ENCODE results near the gene SPIRE2.
A peak's percentile ranks its signal among the peaks of the same experiment; 100 is the strongest.
"Not testable (repeated sequence)": the region's sequence is repeated elsewhere in the genome, so short reads cannot be mapped to it uniquely, and the experiment has no call there.

SPIRE2 gene

DNA sequence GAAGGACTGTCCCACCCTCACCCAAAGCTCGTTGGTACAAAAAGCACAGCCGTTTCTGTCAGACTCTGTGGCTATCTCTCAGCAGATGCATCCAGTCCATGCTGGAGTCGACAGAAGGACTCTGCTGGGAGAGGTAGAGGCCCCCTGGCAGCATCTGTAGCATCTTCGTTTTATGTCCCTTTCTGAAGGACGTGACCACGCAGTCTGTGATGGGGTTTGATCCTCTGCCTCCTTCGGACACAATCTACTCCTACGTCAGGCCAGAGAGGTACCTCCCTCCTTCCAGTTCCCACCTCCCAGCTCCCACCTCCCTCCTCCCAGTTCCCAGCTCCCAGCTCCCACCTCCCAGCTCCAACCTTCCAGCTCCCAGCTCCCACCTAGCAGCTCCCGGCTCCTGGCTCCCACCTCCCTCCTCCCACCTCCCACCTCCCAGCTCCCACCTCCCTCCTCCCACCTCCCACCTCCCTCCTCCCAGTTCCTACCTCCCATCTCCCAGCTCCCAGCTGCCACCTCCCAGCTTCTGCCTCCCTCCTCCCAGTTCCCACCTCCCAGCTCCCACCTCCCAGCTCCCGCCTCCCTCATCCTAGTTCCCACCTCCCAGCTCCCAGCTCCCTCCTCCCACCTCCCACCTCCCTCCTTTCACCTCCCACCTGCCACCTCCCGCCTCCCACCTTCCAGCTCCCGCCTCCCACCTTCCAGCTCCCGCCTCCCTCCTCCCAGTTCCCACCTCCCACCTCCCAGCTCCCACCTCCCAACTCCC lies 79.0 kb downstream of the SPIRE2 start:
- no peak for DNase-seq
- in situ Hi-C loops (cut with MboI; ENCODE audit: low pct_unique_long_range_greater_than_20kb, low sequenced_read_pairs): no loop called here

DNA sequence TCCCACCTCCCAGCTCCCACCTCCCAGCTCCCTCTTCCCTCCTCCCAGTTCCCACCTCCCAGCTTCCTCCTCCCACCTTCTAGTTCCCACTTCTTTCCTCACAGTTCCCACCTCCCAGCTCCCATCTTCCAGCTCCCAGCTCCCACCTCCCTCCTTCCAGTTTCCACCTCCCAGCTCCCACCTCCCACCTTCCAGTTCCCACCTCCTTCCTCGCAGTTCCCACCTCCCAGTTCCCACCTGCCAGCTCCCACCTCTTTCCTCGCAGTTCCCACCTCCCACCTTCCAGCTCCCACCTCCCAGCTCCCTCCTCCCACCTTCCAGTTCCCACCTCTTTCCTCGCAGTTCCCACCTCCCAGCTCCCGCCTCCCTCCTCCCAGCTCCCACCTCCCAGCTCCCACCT lies 80.0 kb downstream of the SPIRE2 start:
- in situ Hi-C loops (cut with MboI; ENCODE audit: low pct_unique_long_range_greater_than_20kb, low sequenced_read_pairs): no loop called here
- DNase-seq: no peak

DNA sequence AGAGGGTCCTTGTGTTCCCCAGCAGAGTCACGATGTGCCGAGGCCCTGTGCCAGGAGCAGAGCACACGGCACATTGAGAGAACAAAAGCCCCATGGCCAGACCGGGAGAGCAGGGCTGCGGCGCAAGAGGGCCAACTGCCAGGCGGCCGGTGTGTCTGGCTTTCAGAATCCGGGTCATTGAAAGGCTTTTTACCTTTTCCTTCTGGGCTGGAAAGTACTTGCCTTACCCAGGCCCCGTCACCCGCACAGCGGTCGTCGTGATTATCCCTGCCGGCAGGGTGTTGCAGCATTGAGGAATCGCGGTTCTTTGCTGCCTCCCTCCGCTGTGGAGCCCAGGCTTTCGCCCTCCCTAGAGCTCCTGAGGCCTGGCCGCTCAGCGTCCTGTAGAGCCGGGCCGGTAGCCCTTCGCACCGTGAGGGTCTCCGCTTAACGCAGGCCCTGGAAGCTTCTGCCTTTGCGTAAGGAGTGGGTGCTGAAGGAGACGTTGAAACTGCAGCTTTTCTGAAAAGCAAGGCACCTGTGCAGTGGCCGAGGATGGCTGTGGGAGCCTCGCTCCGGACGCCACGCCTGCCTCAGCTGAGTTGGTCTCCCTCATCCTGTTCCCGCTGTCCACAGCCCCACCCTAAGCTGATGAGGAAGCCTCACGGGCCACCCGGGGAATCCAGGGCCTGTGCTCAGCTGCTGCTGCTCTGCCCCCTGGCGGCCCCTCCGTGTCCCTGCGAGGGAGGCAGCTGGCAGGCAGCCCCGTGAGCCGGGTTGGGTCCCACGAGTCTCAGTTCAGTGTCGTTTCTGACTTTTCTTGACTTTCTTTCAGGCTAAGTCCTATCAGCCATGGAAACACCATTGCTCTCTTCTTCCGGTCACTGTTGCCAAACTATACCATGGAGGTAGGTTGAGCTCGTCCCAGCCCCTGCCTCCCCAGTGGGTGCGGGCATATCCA lies 81.8 kb downstream of the SPIRE2 start:
- in situ Hi-C loops (cut with MboI; ENCODE audit: low pct_unique_long_range_greater_than_20kb, low sequenced_read_pairs): no loop called here
- DNase-seq: peak; percentile 62

DNA sequence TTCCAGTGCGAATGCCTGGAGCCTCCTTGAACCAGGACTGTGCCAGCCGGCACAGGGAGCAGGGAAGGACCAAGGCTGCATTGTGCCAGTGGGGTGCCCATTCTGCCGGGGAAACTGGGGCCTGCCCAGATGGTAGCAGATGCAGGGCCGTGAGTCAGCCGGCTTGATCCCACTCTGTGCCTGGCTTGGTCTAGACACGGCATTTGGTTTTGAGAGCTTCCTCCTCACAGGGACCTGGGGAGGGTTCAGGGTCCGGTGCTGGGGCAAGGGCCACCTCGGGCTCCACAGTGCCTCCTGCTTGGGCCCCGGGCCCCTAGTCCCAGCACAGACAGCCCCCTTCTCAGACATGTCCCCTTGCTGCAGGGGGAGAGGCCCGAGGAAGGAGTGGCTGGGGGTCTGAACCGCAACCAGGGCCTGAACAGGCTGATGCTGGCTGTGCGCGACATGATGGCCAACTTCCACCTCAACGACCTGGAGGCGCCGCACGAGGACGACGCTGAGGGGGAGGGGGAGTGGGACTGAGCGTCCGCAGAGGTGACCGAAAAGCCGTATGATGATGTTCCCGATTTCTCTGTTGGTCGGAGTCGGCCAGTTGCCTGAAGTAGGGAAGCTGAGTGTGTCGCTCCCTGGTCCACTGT lies 82.6 kb downstream of the SPIRE2 start:
- in situ Hi-C loops (cut with MboI; ENCODE audit: low pct_unique_long_range_greater_than_20kb, low sequenced_read_pairs): no loop called here
- no peak for DNase-seq

DNA sequence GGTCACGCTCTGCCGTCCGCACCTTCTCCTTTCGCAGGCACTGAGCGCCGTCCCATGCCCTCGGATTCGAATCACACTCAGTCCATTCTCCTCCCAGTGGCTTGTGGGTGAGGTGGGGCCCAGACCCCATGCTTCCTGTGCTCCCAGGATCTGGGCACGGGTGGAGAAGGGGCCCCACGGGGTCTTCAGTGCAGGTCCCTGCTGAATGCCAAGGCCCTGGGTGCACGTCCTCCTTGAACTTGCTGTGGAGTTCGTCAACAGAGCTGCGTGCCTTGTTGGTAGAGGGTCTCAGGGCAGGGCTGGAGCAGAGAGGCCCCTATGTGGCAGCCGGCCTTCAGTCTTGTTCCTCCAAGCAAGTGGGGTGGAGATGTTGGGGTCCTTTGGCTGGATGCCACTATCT lies 83.1 kb downstream of the SPIRE2 start:
- in situ Hi-C loops (cut with MboI; ENCODE audit: low pct_unique_long_range_greater_than_20kb, low sequenced_read_pairs): no loop called here
- DNase-seq: no peak

DNA sequence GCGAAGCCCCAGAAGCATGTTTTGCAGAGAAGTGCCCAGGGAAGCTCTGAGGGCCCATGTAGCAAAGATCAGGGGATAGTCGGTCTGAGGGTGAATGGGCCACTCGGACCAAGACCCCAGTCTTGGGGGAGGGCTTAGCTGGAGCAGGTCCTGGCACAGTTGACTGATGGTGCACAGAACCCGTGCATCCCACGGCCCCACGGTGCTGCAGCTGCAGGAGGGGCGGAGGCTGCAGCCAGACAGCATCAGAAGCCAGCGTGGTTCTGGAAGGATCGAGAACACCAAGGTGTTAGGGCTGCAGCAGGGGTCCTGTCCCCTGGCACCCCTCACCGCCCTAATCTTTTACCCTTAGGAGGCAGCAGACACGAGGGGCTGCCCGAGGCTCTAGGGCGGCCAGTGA lies 83.9 kb downstream of the SPIRE2 start:
- in situ Hi-C loops (cut with MboI; ENCODE audit: low pct_unique_long_range_greater_than_20kb, low sequenced_read_pairs): no loop called here
- DNase-seq: no peak

DNA sequence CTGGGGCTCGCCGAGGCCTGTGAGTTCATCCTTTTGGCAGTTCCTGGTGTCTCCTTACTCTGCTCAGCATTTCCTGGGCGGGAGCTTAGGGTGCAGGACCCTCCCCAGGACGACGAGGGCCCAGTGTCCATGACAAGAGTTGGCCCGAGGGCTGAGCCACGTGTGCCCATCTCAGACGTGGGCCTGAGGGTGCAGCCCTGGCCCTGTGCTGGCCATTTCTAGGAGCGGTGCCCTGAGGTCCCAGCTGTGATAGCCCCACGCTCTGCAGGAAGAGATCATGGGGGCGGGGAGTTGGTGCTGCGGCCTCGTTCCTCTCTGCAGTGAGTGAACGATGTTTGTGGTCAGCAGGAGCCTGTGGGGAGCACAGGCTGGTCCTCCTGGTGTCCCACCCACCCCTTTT lies 84.4 kb downstream of the SPIRE2 start:
- in situ Hi-C loops (cut with MboI; ENCODE audit: low pct_unique_long_range_greater_than_20kb, low sequenced_read_pairs): no loop called here
- no peak for DNase-seq

DNA sequence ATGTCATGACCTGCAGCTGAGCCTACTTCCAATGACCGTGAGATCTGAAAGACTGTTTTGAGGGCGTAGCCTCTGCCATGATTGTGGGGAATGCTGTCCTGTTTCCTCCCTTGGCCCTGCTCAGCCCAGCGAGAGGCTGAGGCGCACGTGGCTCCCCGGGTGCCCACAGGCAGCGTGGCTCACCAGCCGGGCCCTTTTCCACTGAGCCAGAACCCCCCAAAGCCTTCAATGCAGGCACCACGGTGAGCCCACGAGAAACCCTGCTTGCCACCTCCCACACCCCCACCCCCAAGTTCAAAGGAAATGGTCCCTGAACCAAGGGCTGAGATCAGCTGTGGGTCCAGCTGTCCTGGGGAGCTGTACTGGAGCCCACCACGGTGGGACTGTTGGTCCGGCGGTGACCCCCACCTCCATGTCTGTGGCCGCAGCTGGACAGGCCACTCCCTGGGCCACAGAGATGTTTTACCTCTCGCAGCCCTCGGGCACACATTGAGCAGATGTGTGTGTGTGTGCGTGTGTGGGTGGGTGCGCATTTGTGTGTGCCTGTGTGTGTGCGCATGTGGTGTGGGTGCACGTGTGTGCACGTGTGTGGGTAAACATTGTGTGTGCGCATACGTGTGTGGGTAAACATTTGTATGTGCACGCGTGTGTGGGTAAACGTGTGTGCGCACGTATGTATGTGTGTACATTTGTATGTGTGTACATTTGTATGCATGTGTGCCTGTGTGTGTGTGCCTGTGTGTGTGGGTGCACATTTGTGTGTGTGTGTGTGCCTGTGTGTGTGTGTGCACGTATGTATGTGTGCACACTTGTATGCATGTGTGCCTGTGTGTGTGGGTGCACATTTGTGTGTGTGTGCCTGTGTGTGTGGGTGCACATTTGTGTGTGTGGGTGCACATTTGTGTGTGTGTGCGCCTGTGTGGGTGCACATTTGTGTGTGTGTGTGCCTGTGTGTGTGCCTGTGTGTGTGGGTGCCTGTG lies 85.4 kb downstream of the SPIRE2 start:
- in situ Hi-C loops (cut with MboI; ENCODE audit: low pct_unique_long_range_greater_than_20kb, low sequenced_read_pairs): no loop called here

DNA sequence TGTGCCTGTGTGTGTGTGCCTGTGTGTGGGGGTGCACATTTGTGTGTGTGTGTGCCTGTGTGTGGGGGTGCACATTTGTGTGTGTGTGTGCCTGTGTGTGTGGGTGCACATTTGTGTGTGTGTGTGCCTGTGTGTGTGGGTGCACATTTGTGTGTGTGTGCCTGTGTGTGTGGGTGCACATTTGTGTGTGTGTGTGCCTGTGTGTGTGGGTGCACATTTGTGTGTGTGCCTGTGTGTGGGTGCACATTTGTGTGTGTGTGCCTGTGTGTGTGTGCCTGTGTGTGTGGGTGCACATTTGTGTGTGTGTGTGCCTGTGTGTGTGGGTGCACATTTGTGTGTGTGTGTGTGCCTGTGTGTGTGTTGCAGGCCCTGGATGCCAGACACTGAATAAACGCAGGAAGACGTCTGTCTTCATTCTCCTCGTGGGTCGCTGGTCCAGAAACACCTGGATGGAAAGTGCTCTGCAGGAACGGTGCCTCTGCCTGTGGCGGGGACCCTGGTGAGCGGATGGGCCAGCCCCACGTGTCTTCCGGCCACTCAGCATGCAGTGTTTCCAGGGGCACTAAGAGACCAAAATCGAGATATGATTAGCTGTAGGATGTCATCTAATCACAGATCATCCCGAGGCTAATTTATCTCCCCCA lies 86.5 kb downstream of the SPIRE2 start:
- in situ Hi-C loops (cut with MboI; ENCODE audit: low pct_unique_long_range_greater_than_20kb, low sequenced_read_pairs); DNase-seq: not testable (repeated sequence)

More for the DNA sequence above, 85.4 kb downstream of the SPIRE2 start:
- DNase-seq: no peak

DNA sequence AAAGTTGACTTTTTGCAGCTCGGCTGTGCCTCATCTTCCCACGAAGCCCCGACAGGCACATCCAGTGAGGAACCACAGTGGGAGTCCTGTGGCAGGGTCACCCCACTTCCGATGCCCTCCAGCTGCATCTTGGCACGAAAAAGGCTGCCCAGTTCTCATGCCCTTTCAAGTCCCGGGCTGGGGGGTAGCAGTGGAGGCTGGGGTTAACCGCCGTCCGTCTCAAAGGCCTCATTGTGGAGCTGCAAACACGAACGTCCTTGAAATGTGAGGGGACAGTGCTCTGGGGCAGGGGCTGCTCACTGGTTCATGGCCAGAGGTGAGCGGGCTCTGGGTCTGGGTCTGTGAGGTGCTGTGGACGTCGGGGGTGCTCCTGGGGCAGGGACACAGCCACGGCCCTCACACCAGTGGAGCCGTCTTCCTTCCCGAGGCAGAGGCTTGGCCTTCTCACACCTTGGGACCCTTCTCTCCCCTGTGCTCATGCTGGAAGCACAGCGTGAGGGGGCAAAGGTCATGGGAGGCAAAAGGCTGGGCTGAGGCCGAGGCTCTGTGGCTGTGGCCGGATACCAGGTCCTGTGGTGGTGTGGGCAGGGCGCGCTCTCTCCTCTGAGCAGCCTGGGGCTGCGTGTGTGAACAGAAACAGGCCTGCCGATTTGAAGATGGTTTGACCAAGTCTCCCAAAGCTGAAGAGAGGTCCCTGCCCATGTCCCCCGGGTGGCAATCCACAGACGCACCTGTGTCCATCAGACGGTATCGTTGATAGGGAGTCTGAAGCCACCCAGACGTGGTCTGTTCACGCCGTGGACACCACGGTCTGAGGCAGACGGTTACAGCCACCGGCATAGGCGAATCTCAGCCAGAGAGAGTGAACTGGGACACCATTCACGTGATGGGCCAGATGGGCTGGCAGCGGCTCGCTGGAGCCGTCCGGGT lies 87.3 kb downstream of the SPIRE2 start:
- in situ Hi-C loops (cut with MboI; ENCODE audit: low pct_unique_long_range_greater_than_20kb, low sequenced_read_pairs): no loop called here
- DNase-seq: no peak

DNA sequence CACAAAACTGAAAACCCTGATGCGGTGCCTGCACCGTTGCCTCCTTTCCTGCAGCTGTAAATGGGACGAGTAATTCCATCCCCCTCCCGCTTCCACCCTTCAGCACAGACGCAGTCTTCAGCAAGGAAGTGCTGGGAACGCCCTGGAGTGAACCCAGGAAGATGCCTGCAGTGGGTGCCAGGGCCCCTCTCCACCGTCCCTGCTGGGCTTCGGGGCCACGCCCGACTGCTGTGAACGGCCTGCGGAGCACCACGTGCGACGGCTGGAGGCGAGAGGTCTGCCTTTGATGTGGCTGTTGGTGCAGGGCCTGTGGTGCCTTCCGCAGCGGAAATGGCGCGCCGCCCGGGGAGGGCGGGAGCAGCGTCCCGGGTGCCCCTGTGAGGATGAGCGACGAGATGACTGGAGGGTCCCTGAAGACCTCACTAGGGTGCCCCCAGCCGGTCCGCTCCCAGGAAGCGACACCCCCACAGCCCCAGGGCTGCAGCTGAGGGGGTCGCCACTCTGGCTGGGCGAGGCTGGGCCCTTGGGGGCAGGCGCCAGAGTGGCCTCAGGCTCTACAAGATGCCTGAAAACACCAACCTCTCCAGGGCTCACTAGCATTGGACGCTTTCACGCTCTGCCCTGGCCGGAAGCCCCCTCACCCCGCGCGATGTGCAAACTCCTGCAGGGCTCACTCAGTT lies 89.6 kb downstream of the SPIRE2 start:
- DNase-seq: peak; percentile 88
- in situ Hi-C loops (cut with MboI; ENCODE audit: low pct_unique_long_range_greater_than_20kb, low sequenced_read_pairs): no loop called here

DNA sequence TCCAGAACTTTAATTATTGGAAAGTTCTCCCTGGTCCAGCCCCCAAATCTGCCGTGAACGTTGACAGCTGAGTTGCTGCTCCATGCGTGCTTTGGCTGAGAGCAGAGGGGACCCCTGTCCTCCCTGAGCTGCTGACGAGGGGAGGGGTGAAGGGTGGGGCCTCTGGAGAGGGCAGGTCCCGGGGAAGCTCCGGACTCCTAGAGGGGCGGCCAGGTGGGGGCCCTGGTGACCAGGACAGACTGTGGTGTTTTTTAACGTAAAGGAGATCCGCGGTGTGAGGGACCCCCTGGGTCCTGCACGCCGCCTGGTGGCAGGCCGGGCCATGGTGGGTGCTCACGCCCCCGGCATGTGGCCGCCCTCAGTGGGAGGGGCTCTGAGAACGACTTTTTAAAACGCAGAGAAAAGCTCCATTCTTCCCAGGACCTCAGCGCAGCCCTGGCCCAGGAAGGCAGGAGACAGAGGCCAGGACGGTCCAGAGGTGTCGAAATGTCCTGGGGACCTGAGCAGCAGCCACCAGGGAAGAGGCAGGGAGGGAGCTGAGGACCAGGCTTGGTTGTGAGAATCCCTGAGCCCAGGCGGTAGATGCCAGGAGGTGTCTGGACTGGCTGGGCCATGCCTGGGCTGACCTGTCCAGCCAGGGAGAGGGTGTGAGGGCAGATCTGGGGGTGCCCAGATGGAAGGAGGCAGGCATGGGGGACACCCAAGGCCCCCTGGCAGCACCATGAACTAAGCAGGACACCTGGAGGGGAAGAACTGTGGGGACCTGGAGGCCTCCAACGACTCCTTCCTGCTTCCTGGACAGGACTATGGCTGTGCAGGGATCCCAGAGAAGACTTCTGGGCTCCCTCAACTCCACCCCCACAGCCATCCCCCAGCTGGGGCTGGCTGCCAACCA lies 90.4 kb downstream of the SPIRE2 start, which contains the start of gene MC1R:
Gene MC1R (plus strand): TSS at position 410 of the 895 bp plus-strand sequence. CDS start 397 bp downstream, at position 807.
- DNase-seq: peak; percentile 75
- in situ Hi-C loops (cut with MboI; ENCODE audit: low pct_unique_long_range_greater_than_20kb, low sequenced_read_pairs): no loop called here

DNA sequence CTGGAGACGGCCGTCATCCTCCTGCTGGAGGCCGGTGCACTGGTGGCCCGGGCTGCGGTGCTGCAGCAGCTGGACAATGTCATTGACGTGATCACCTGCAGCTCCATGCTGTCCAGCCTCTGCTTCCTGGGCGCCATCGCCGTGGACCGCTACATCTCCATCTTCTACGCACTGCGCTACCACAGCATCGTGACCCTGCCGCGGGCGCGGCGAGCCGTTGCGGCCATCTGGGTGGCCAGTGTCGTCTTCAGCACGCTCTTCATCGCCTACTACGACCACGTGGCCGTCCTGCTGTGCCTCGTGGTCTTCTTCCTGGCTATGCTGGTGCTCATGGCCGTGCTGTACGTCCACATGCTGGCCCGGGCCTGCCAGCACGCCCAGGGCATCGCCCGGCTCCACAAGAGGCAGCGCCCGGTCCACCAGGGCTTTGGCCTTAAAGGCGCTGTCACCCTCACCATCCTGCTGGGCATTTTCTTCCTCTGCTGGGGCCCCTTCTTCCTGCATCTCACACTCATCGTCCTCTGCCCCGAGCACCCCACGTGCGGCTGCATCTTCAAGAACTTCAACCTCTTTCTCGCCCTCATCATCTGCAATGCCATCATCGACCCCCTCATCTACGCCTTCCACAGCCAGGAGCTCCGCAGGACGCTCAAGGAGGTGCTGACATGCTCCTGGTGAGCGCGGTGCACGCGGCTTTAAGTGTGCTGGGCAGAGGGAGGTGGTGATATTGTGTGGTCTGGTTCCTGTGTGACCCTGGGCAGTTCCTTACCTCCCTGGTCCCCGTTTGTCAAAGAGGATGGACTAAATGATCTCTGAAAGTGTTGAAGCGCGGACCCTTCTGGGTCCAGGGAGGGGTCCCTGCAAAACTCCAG lies 91.5 kb downstream of the SPIRE2 start:
- in situ Hi-C loops (cut with MboI; ENCODE audit: low pct_unique_long_range_greater_than_20kb, low sequenced_read_pairs): no loop called here
- DNase-seq: no peak

DNA sequence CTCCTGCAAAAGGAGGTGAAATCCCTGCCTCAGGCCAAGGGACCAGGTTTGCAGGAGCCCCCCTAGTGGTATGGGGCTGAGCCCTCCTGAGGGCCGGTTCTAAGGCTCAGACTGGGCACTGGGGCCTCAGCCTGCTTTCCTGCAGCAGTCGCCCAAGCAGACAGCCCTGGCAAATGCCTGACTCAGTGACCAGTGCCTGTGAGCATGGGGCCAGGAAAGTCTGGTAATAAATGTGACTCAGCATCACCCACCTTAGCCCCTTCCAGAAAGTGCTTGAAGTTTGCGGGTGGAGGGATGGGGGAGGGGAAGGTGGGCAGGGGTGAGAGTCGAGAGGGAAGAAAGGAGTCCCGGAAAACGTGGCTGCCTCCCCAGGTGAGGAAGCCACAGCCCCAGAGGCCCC lies 92.4 kb downstream of the SPIRE2 start:
- no peak for DNase-seq
- in situ Hi-C loops (cut with MboI; ENCODE audit: low pct_unique_long_range_greater_than_20kb, low sequenced_read_pairs): no loop called here
